ELR (cell line): ENCODE measurements around the gene SPINK6.
A peak's percentile ranks its signal among the peaks of the same experiment; 100 is the strongest.

Experiments used
- DNase-seq: peaks from one replicate; pipeline ENCODE4 v3.0.0-alpha.2; 2015; ENCODE audit warnings: low read depth

SPINK6 gene

DNA sequence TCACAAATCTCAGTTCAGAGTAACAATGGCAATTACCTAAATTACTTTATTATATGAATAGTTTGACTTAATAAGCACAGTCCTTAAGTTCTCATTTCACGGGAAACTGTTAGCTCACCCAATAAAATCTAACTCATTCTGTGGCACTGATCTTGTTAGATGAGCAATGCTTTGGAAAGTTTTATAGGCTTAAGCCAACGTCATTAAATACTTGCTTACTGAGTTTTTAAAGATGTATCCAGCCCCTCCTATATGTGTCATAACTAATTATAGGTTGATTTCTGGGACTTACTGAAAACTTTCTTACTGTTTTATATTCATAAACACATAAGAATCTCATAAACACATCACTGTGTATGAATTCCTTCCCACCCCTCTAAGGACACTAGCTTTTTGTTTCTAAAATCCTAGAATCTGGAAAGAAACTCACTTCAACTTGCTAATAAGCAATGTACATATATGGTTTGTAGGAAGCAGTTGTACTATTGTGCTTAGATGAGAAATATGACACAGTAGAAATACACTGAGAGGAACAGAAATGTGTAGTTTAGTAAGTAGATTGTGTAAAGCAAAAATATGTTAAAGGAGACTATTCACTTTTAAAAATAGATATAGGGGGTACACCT is 21.4 kb downstream of the SPINK6 start:
- peak; percentile 6 for DNase-seq

GRCh38 chr5:148228392-148228984 is 25.6 kb downstream of the SPINK6 start:
- no peak for DNase-seq

DNA sequence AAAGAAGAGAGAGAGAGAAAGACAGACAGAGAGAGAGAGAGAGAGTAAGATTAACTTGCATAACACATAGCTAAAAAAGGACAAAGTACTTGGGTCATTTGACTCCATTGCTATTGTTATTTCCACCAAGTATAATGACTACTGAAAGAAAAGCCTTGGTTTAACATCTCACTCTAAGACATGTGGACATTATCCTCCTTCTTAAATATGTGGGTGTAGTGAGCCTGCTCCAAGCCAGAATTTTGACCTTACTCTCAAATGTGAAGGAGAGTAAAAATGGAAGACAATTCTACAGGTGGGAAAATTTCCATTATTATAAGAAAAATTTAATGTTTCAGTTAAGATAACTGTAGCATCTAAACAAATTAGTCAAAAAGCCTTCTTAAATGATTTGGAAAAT is 27.0 kb downstream of the SPINK6 start:
- DNase-seq = no peak

DNA sequence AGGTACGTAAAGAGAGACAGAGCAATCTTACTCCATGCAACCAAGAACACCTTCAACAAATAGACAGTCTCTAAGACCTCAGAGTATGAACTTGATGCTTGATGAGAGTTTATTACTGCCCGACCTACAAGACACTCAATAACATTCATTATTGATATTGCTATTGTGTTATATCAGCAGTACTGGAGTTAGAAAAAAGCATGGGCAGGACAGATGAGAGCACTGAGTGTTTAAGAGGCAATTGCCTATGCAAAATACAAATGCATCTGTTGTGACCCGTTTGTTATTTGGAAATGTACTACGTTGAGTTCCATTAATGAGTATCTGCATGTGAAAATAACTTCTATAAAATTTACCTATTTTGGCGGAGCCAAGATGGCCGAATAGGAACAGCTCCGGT is 27.4 kb downstream of the SPINK6 start:
- no peak for DNase-seq

DNA sequence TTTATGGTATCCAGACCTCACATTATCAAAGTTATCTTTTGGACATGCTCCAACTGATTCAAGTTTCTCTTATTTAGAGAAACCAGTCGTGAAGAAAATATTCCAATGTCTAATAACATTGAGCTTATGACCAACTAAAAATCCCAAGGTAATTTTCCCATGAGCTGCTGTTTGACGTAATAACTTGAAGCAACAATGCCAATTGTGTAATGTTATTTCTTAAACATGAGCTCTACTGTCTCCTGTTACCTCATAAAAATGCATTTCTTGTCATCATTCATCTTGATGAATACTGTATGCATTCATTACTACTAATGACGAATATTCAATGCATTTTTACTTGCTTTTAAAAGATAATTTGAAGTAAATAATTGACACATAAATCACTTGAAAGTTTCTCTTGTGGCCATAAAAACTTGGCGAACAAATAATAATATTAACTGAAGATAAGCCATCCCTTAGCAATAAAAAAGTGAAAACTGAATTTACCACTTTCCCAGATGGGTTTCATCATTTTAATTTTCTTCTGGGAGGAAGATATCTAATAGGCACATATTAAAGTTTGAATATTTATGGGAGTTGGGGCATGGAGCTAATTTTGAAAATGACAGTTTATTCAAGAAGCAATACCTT is 35.1 kb downstream of the SPINK6 start:
- no peak for DNase-seq

DNA sequence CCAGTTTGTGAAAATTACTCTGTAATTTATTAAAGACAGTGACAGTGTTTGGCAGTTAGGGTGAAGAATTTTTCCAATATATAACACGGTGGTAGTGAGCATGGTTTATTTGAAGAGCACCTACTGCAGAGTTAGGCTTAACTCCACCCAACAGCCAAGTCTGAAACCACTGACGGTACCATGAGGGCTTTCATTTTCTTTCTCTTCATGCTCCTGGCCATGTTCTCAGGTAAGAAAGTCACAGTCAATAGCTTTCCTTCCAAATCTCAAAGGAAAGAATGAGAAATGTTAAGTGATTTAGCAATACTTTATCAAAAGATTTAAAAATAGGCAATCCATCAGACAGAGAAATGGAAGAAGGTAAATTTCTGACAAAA is 35.6 kb downstream of the SPINK6 start, which contains the start of gene MARCOL:
Gene MARCOL (plus strand): TSS at position 108 of the 377 bp plus-strand sequence. CDS start 73 bp downstream, at position 181.
- DNase-seq = no peak

- no peak for DNase-seq
Measured at GRCh38 chr5:148248894-148249293, 46.1 kb downstream of the SPINK6 start.

- no peak for DNase-seq
Measured at GRCh38 chr5:148255456-148255855, 52.6 kb downstream of the SPINK6 start.

- no peak for DNase-seq
Measured at GRCh38 chr5:148259288-148259687, 56.4 kb downstream of the SPINK6 start.

DNA sequence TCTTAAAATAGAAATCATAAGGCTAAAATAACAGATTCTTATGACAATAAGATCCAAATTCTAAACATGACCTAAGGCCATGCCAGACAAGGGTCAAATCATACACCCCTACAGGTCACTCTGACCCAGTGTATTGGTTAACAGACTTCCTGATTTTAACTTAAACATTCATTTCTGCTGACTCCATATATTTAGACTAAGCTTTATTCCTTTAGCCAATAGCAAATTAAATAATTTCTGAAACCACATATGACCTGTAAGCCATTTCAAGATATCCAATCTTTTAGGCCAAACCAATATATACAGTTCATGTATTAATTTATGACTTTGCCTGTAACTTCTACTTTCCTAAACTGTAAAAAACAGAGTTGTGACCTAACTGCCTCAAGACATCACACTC is 58.4 kb downstream of the SPINK6 start:
- no peak for DNase-seq
